ENCODE data around the gene PLA2G6. TPM values are rescaled to one million over a fixed set of nuclear protein-coding genes. Genes with fewer than 3 reads are reported as not detected.

Gene PLA2G6
- total RNA-seq, 120 experiments from 2014 or later, result 45.0 to 160 (median 76.4) TPM

Other genes with a start within 250 kb of the PLA2G6 start
- 1 to 10 TPM in 69 of 120 experiments, under 1 TPM in 46, not detected in 5; 0.25 to 2.9 (median 1.1) TPM for gene C22orf23, start 228.2 kb downstream of the PLA2G6 start, total RNA-seq
- 100 to 1,000 TPM in 66 of 120 experiments, 10 to 100 TPM in 54; 64.4 to 251 (median 103) TPM for gene POLR2F, start 228.1 kb downstream of the PLA2G6 start, total RNA-seq
- gene SOX10, start 197.3 kb downstream of the PLA2G6 start, total RNA-seq, result 100 to 1,000 TPM in 35 of 120 experiments, 10 to 100 TPM in 85; 19.6 to 299 (median 76.3) TPM
- gene PICK1, start 124.4 kb downstream of the PLA2G6 start, total RNA-seq, result 100 to 1,000 TPM in 12 of 120 experiments, 10 to 100 TPM in 108; 45.5 to 186 (median 75.9) TPM
- 1 to 10 TPM in 92 of 120 experiments, under 1 TPM in 20, not detected in 8; 0.35 to 9.3 (median 1.9) TPM for gene SLC16A8, start 97.6 kb downstream of the PLA2G6 start, total RNA-seq
- gene BAIAP2L2, start 71.1 kb downstream of the PLA2G6 start, total RNA-seq, result 10 to 100 TPM in 10 of 120 experiments, 1 to 10 TPM in 110; 2.2 to 14.9 (median 6.0) TPM
- 100 to 1,000 TPM in 1 of 120 experiments, 10 to 100 TPM in 67, 1 to 10 TPM in 52; 3.4 to 113 (median 10.9) TPM for gene MAFF, start 20.2 kb upstream of the PLA2G6 start, total RNA-seq
- 100 to 1,000 TPM in 119 of 120 experiments, 10 to 100 TPM in 1; 99.7 to 274 (median 141) TPM for gene TMEM184B, start 91.2 kb upstream of the PLA2G6 start, total RNA-seq
- gene CSNK1E, start 135.6 kb upstream of the PLA2G6 start, total RNA-seq, result 100 to 1,000 TPM; 150 to 281 (median 197) TPM